ENCODE measurements around the gene TENT5A. TPM values are rescaled to one million over a fixed set of nuclear protein-coding genes. Genes with fewer than 3 reads are reported as not detected.

Gene TENT5A
- total RNA-seq, 1 donor from 2014 or later = 1.6 TPM

DNA sequence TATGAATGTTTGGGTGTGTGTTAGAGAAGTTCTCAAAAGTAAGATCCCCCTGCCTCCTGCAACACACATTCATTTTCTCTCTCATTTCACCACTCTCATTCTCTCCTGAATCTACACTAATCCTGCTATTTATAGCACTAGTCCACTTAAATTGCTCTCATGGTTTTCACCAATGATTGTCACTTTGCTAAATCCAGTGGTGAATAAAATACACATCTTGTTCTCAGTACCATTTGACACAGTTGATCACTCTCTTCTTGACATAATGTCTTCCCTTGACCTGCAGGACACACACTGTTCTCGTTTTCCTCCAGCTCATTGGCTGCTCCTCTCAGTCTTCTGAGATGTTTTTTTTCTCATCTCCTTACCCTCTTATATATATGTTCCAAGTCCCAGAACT lies 32.1 kb downstream of the TENT5A start:
- no peak for DNase-seq (ENCODE audit: extremely low read depth, low read depth, low spot score)

DNA sequence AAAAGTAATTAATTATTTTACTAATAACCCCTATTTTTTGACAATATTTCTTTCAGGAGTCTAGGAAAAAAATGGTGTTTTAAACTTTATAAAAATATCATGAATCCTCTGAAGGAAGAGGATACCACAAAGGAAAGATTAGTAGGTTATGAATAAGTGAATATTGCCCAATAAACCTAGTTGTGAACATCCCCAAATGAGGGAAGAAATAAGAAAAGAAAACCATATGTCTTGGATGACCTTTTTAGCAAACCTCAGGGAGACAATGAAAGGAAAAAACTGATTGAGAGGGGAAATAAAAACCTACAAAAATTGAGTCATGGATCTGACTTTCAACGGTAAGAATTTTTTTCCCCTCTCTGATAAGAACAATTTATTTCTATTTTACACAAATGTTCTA lies 34.4 kb downstream of the TENT5A start:
- no peak for DNase-seq (ENCODE audit: extremely low read depth, low read depth, low spot score)

DNA sequence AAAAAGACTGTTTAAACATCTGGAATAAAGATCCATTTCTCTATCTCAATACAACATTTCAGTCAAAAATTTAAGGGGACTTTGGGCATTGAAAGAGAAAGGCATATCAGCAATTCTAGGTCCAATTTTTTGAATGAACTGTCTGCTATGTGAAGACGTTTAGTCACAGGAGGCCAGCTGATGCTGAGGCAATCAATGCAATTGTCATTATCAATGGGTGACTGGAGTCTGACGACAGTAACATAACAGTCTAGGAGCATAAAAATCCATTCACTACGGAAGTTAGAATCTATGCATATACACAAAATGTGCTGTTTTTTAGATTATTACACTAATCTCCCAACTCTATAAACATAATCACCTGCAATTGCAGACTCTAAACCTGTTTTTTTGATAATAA lies 37.8 kb downstream of the TENT5A start:
- no peak for DNase-seq (ENCODE audit: extremely low read depth, low read depth, low spot score)

DNA sequence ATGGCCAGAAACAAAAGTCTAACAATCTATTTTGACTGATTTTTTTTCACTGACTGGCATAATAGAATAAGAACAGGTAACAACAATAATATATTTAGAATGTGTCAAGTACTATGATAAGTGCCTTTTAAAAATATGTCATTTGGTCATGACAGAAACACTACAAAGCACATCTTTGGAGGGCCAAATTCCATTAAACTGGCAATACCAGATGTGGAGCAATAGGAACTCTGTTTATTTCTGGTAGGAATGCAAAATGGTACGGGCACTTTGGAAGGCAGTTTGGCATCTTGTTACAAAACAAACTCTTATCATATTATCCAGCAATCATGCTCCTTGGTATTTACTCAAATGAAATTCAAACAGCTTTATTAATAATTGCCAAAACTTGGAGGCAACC lies 39.3 kb downstream of the TENT5A start:
- no peak for DNase-seq (ENCODE audit: extremely low read depth, low read depth, low spot score)

DNA sequence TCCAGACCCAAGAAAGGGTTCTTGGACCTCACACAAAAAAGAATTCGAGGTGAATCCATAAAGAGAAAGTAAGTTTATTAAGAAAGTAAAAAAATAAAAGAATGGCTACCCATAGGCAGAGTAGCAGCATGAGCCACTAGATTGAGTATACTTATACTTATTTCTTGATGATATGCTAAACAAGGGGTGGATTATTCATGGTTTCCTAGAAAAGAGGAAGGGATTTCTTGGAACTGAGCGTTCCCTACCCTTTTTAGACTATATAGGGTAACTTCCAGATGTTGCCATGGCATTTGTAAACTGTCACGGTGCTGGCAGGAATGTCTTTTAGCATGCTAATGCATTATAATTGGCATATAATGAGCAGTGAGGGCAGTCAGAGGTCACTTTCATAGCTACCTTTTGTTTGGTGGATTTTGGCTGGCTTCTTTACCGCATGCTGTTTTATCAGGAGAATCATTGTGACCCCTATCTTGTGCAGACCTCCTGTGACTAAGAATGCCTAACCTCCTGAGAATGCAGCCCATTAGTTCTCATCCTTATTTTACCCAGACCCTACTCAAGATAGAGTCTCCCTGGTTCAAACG lies 44.3 kb downstream of the TENT5A start:
- DNase-seq (ENCODE audit: extremely low read depth, low read depth, low spot score) = no peak

DNA sequence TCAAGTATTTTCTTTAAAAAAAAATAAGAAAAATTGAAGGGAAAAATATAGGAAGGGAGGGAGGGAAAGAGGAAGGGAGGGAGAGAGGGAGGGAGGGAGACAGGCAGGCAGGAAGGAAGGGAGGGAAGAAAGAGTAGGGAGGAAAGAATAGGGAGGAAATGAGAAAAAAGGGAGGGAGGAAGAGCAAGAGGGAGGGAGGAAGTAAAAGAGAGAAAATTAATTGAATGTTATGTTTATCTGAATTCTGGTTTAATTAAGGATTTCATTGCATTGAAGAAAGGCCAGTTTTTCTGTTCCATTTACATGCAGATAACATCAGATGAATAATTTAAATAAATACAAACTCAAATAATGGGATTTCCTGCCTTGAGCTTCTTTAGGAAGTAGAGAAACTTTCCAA lies 47.8 kb downstream of the TENT5A start:
- no peak for DNase-seq (ENCODE audit: extremely low read depth, low read depth, low spot score)

DNA sequence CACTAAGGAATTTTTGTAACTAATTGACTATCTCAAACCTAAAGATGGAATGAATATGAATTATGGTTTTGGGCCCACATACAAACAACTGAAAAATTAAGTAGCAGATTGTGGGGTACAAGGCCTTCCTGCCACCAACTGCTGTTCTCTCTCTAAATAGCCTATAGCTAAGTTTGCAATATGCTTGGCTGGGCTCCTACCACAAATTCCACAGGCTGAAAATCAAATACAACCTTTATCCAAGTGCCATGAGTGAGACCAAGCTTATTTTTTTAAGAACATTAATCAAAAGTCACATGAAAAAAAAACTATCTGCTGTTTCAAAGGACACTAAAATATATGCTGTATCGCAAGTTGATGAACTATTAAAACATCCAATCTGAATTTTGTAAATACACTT lies 52.1 kb downstream of the TENT5A start:
- no peak for DNase-seq (ENCODE audit: extremely low read depth, low read depth, low spot score)

DNA sequence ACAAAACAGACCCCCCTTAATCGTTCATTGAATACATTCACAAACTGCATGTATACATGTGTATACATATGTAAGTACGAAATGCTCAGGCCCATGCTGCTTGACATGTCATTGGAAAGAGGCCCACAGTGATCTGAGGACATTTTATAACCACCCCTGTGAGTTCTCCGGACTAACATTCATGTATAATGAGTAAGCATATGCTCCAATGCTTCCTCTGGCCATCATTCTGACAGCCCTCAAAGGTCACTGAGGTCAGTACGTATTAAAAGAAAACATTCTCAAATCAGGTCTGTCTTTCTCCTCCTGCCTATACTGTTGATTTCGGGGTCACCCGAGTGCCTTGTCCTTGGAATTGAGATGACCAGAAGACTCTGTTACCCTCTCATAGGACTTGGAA lies 54.9 kb downstream of the TENT5A start:
- no peak for DNase-seq (ENCODE audit: extremely low read depth, low read depth, low spot score)

DNA sequence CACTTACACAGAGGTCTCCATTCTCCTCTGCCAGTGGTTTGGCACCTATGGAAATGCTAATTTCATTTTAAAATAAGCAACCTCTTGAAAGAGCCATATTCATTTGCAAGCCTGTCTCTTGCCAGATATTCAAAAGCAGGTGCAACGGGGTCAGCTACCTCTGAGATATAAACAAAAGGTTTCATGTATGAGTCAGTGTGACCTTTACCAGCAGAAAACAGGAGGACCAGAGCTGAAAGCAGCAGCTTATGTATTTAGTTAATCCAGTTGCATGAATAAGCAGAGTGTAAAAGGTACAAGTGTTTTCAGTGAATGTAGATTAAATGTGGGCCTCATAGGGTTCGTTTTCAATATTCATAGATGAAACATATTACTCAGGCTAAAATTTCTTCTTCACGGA lies 56.0 kb downstream of the TENT5A start:
- DNase-seq (ENCODE audit: extremely low read depth, low read depth, low spot score) = no peak

Measured in glomerular endothelial cell (primary cell).